ENCODE measurements around the gene NRARP. TPM values are rescaled to one million over a fixed set of nuclear protein-coding genes. Genes with fewer than 3 reads are reported as not detected.

NRARP gene
- total RNA-seq, 1 donor from 2014 or later = 2.2 TPM

DNA sequence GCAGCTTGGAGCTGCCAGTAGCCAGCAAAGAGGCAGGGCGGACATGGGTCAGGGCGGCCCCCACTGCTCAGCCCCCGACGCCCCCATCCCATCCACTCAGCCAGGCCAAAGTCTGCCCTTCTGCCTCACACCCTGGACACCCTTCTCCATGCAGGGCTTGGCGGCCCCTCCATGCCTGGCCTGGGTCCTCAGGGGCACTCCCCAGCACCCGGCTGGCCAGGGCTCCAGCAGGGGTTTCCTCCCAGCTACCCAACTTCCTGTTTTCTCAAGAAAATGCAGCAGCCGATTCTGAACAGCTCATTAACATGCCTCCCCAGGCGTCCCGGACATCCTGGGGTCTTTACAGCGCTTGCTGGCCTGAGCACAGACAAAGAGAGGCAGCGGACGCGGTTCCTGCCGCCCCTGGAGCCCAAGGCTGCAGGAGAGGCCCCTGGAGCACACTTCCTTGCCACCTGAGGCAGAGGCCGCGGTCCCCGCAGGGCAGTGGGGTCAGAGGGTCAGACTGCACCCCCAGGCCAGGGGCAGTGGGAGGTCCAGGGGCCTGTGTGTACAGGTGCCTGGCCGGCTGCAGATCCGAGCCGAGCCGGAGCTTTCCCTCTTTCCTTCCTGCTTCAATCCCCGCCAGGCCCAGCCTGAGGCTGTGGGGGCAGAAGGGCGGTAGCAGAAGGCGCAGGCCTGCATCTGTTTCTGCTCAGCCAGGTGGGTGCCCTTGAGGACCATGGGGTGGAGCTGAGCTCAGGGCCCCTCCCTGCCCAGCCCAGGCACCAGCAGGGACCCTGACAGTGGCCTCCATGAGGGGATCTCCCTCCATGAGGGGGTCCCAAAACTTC, 18.7 kb upstream of the NRARP start:
- TF ChIP-seq, protein P1, sequence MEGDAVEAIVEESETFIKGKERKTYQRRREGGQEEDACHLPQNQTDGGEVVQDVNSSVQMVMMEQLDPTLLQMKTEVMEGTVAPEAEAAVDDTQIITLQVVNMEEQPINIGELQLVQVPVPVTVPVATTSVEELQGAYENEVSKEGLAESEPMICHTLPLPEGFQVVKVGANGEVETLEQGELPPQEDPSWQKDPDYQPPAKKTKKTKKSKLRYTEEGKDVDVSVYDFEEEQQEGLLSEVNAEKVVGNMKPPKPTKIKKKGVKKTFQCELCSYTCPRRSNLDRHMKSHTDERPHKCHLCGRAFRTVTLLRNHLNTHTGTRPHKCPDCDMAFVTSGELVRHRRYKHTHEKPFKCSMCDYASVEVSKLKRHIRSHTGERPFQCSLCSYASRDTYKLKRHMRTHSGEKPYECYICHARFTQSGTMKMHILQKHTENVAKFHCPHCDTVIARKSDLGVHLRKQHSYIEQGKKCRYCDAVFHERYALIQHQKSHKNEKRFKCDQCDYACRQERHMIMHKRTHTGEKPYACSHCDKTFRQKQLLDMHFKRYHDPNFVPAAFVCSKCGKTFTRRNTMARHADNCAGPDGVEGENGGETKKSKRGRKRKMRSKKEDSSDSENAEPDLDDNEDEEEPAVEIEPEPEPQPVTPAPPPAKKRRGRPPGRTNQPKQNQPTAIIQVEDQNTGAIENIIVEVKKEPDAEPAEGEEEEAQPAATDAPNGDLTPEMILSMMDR (conservative IDR thresholded peaks at IDR 0.05; ENCODE audit: low read depth, low read length) = no peak
- DNase-seq (ENCODE audit: low read depth) = no peak
- no peak overlapping the region for H3K4me3 ChIP-seq (ENCODE audit: low read depth, low read length)

DNA sequence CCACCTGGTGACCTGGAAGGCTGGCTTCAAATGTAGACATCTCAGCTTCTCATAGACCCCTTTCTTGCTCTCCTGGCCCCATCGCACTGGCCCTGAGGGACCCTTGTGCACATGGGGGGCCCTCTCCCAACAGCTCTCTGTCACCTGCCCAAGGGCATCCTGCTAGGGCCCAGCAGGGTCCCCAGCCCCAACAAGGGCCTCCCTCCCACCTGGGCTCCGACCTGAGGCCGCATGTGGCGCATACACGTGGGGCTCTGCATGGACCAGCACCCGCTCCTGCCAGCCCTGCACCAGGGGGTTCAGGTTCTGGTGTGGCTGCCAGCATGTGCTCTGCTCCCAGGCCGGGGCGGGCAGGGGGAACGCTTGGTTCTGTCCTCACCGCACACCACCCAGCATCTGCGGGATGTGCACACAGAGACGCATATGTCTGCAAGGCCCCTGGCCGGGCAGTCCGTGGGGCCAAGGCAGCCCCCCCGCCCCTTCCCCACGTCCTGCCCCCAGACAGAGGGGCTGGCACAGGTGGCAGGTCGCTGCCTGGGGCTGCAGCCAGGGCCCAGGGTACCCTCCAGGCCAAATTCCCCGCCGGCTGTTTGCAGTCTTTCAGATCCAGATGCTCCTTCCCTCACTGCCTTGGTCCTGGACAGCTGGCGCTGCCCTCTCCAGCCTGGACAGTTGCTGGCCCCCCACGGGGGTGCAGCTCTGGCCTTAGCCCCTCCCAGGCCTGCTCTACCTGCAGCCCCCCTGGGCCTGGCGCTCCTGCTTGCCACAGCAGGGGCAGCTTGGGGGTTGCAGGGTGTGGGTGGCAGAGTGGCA, 17.9 kb upstream of the NRARP start:
- TF ChIP-seq, protein P1 (conservative IDR thresholded peaks at IDR 0.05; ENCODE audit: low read depth, low read length) = no peak
- DNase-seq (ENCODE audit: low read depth) = no peak
- no peak overlapping the region for H3K4me3 ChIP-seq (ENCODE audit: low read depth, low read length)

DNA sequence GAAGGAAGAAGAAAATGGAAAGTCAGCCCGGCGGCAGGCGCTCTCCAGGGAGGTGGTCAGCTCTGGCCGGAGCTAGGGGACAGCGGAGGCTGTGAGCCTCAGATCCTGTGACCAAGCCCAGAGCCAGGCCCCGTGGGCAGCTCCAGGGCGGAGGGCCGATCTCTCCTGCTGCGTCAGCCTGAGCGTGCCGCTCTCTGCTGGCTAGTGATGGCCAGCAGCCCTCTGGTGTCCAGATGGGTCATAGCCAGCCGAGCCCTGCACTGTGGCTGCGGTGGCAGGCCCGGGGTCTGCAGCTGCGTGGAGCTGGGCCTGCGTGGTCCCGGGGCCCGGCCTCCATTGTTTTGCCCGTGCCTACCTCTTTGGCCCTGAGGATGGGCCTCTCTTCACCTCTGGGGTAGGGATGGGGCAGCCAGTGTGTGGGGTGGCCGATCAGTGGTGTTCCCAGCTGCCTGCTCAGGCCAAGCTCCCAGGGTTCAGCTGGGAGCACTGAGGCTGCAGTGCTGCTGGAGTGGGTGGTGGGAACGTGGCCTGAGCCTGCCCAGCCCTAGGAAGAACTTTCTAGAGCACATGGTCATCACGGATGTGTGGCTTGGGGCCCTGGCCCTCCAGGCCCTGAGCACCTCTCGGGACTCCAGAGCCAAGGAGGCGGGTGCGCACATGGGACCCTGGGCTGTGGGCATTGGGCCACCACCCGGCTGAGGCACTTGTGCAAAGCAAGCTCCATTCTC, 17.1 kb upstream of the NRARP start:
- TF ChIP-seq, protein P1 (conservative IDR thresholded peaks at IDR 0.05; ENCODE audit: low read depth, low read length) = no peak
- H3K4me3 ChIP-seq (ENCODE audit: low read depth, low read length) = no peak overlapping the region
- no peak for DNase-seq (ENCODE audit: low read depth)

DNA sequence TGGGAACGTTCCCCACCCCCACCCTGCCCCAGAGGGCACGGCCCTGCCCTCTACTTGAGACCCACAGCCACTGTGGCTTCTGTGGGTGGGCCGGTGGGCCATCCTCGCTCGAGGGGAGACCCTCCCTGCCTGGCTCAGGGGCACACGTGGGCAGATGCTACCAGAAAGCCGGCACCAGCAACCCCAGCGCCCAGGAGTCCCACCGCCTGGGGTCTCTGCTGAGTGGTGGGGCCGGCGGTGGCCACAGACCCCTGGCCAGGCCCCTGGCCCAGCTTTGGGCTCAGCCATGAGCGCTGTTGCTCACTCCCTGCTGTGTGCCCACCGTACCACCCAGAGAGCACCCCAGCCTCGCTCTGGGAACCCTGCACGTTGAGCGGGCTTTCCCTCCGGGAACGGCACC, 16.5 kb upstream of the NRARP start:
- TF ChIP-seq, protein P1 (conservative IDR thresholded peaks at IDR 0.05; ENCODE audit: low read depth, low read length) = no peak
- no peak overlapping the region for H3K4me3 ChIP-seq (ENCODE audit: low read depth, low read length)
- DNase-seq (ENCODE audit: low read depth) = no peak

DNA sequence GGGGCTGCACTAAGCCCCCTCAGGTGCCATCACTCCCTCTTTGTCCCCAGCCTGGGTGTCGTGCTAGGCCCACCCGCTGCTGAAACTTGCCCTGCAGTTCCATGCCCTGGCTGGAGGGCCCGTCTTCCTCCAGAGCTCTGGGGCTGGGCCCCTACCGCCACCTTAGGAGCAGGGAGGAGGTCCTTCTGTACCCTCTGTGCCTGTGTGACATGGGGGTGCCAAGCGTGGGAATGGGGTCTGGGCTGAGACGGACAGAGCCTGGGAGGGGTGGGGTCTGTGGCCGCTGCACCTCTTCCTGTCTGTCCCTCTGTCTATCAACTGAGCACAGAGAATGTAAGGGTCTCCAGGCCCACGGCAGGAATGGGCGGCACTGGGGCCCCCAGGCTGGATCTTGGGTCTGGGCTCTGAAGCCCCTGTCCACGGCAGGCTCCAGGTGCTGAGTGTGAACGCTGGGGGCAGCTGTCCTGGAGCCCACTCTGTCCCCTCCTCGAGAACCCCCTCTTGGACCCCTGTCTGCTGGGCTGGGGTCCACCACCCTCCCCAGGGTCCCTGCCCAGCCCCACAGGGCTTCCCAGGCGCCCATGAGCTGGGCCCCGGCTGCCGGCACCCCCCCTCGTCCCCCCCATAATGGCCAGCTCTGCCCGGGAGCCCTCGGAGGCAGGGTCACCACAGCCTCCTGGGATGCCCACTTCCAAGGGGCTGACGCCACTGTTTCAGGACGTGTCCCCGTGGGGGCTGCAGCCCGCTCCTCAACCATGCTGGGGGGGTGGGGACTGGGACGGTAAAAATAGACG, 15.8 kb upstream of the NRARP start:
- TF ChIP-seq, protein P1 (conservative IDR thresholded peaks at IDR 0.05; ENCODE audit: low read depth, low read length) = no peak
- no peak for DNase-seq (ENCODE audit: low read depth)
- no peak overlapping the region for H3K4me3 ChIP-seq (ENCODE audit: low read depth, low read length)

DNA sequence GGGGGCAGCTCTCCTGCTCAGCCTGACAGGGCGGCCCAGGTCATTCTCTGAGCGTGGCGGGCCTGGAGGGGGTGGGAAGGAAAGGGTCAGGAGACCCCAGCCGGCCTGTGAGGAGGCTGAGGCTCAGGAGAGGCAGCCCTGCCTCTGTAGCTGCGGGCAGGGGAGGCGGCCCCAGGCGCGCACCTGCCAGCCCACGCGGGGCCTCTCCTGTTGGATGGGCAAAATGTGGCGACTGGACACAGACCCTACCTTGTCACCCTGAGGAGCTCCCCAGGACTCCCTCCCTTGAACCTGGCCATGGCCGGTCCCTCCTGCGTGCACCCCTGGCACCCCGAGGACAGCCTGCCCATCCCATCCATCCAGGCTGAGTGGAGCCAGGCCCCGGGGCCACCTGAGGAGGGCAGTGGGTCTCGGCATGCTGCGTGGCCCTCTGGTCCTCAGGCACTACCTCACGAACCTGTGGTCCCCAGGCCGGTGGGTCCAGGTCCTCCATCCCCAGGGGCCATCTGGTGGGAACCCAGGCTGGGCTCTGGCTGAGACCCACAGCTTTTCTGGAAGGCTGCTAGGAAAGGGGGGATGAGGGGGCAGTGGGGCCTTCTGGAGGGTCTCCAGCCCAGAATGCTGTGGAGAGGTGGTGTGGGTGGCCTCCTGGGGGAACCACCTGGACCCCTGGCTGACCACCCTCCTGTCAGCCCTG, 15.1 kb upstream of the NRARP start:
- no peak overlapping the region for H3K4me3 ChIP-seq (ENCODE audit: low read depth, low read length)
- TF ChIP-seq, protein P1 (conservative IDR thresholded peaks at IDR 0.05; ENCODE audit: low read depth, low read length) = no peak
- DNase-seq (ENCODE audit: low read depth) = no peak
